A549 (cell line): ENCODE measurements around the gene DOK7. TPM values are rescaled to one million over a fixed set of nuclear protein-coding genes. Genes with fewer than 3 reads are reported as not detected.

ENCODE experiments used
- ATAC-seq, 2 experiments: fragments of 200-7000 bp in 1 of 2; fragments of >200 bp in 1 of 2; cut with Nextera tagmentation in 1 of 2; cut with Tn5 transposase in 1 of 2; 3 replicates each; pipeline versions ENCODE4 v1.8.0 to v1.9.1; 2018 to 2020; ENCODE audit warnings: mild to moderate bottlenecking in 1 of 2, moderate library complexity in 1 of 2
- CTCF ChIA-PET: fragments of 300-600 bp; sonication (Branson Sonifier 250); formaldehyde crosslinking; extraction: SDS; loops from one replicate; lab custom pipeline; 2021; ENCODE audit warnings: antibody characterized with exemption, inconsistent platforms; lab: Yijun Ruan, JAX
- POLR2A ChIA-PET: fragments of 350-600 bp; formaldehyde crosslinking; extraction: SDS; loops from one replicate; lab custom pipeline; 2021; ENCODE audit warnings: antibody characterized with exemption, inconsistent platforms; lab: Yijun Ruan, JAX
- DNase-seq, 2 experiments: peaks; one replicate each; pipeline versions ENCODE4 v3.0.0 to v3.0.0-alpha.2; 2011 to 2016; ENCODE audit warnings: low read depth in 1 of 2, low spot score in 1 of 2
- FAIRE-seq: peaks from 2 replicates; lab custom pipeline; 2011; peaks lifted over from hg19 to GRCh38; lab: Jason Lieb, UNC
- H3K27ac ChIP-seq, 2 experiments: fragments of >200 bp; sonication (Bioruptor Twin); formaldehyde crosslinking; 3 replicates each; pipeline ENCODE4 v1.5.1; 2016 to 2017
- H3K4me1 ChIP-seq: fragments of >200 bp; sonication (Bioruptor Twin); formaldehyde crosslinking; 3 replicates; pipeline ENCODE4 v1.6.1; 2016
- H3K4me2 ChIP-seq: fragments of >200 bp; sonication (Bioruptor Twin); formaldehyde crosslinking; 3 replicates; pipeline ENCODE4 v1.6.1; 2016
- H3K4me3 ChIP-seq: fragments of >200 bp; sonication (Bioruptor Twin); formaldehyde crosslinking; 3 replicates; pipeline ENCODE4 v1.5.1; 2016
- H3K9me3 ChIP-seq: fragments of >200 bp; sonication (Bioruptor Twin); formaldehyde crosslinking; 3 replicates; pipeline ENCODE4 v1.6.1; 2016
- CBX2 ChIP-seq: fragments of 200-600 bp; sonication (generic); IDR thresholded peaks from 2 replicates; pipeline ENCODE4 v1.6.1; 2016; ENCODE audit warnings: low read depth, mild to moderate bottlenecking, borderline replicate concordance
- CEBPB ChIP-seq, 2 experiments: fragments of >200 bp in 1 of 2; sonication (Bioruptor Twin) in 1 of 2; formaldehyde crosslinking in 1 of 2; IDR thresholded peaks; 2 replicates each; pipeline ENCODE4 v1.6.1; 2012 to 2016
- EHF ChIP-seq: fragments of 250-450 bp; sonication (Bioruptor Pico); IDR thresholded peaks from 2 replicates; pipeline ENCODE4 v1.5.0; 2020; ENCODE audit warnings: mild to moderate bottlenecking
- ESRRA ChIP-seq: fragments of 150-350 bp; IDR thresholded peaks from 2 replicates; pipeline ENCODE4 v1.6.1; 2014; ENCODE audit warnings: mild to moderate bottlenecking, low read length, borderline replicate concordance
- FOXS1 ChIP-seq: fragments of 250-450 bp; sonication (Bioruptor Pico); IDR thresholded peaks from 2 replicates; pipeline ENCODE4 v1.5.0; 2020; ENCODE audit warnings: mild to moderate bottlenecking, moderate library complexity
- HDAC2 ChIP-seq: fragments of 200-600 bp; sonication (generic); IDR thresholded peaks from 2 replicates; pipeline ENCODE4 v1.6.1; 2016
- HOXB5 ChIP-seq: fragments of 250-450 bp; sonication (Bioruptor Pico); IDR thresholded peaks from 2 replicates; pipeline ENCODE4 v1.5.0; 2020; ENCODE audit warnings: mild to moderate bottlenecking, moderate library complexity
- MYC ChIP-seq: IDR thresholded peaks from 2 replicates; pipeline ENCODE4 v1.6.1; 2012; ENCODE audit warnings: mild to moderate bottlenecking, inconsistent platforms, low read length, improper control_type of control experiment, borderline replicate concordance
- RAD21 ChIP-seq, 2 experiments: fragments of >200 bp in 1 of 2; sonication (Bioruptor Twin) in 1 of 2; formaldehyde crosslinking in 1 of 2; IDR thresholded peaks in 1 of 2; conservative IDR thresholded peaks in 1 of 2; 2 replicates in 1 of 2; 3 replicates in 1 of 2; pipeline ENCODE4 v1.6.1; 2012 to 2018; ENCODE audit warnings: inconsistent platforms in 1 of 2
- RARB ChIP-seq: fragments of 250-450 bp; sonication (Bioruptor Pico); IDR thresholded peaks from 2 replicates; pipeline ENCODE4 v1.8.0; 2021; ENCODE audit warnings: mild to moderate bottlenecking, moderate library complexity
- RCOR1 ChIP-seq: fragments of 150-350 bp; IDR thresholded peaks from 2 replicates; pipeline ENCODE4 v1.6.1; 2014; ENCODE audit warnings: antibody characterized with exemption, low read length, low read depth
- SMC3 ChIP-seq: fragments of >200 bp; sonication (Bioruptor Twin); formaldehyde crosslinking; IDR thresholded peaks from 3 replicates; pipeline ENCODE4 v1.6.1; 2018; ENCODE audit warnings: inconsistent platforms
- SREBF2 ChIP-seq: fragments of 450-650 bp; IDR thresholded peaks from 2 replicates; pipeline ENCODE4 v1.6.1; 2014; ENCODE audit warnings: mild to moderate bottlenecking, moderate library complexity
- TFCP2L1 ChIP-seq: fragments of 250-450 bp; sonication (Bioruptor Pico); IDR thresholded peaks from 2 replicates; pipeline ENCODE4 v1.5.0; 2021; ENCODE audit warnings: mild to moderate bottlenecking
- TP53 ChIP-seq: fragments of 250-450 bp; sonication (Bioruptor Pico); IDR thresholded peaks from 2 replicates; pipeline ENCODE4 v1.5.0; 2021; ENCODE audit warnings: mild to moderate bottlenecking, moderate library complexity
- ZNF302 ChIP-seq: fragments of 250-450 bp; sonication (Bioruptor Pico); IDR thresholded peaks from 2 replicates; pipeline ENCODE4 v1.9.0; 2021; ENCODE audit warnings: inconsistent platforms, mild to moderate bottlenecking, moderate library complexity
- WGBS: methylation state at CpG from one replicate; pipeline ENCODE4 v1.1.6; 2017; ENCODE audit errors: missing lambda C conversion rate; 5-methylcytosine and 5-hydroxymethylcytosine counted together
- polyA minus RNA-seq: library from RNA; depleted of rRNA, polyadenylated mRNA; stranded (reverse); fragments of >200 nt; gene quantifications from 2 replicates; pipeline ENCODE4 v1.2.3, GENCODE V29; 2011; rRNA and poly(A)+ RNA removed
- polyA plus RNA-seq, 4 experiments: library from polyadenylated mRNA; depleted of rRNA in 3 of 4; stranded (reverse); fragments of >200 nt; fragmentation: RNase III in 1 of 4; extraction: RNeasy Plus Mini Kit Qiagen cat#74134 plus additional on column Dnase treatment in 1 of 4; gene quantifications; 2 replicates in 3 of 4; 3 replicates in 1 of 4; pipeline ENCODE4 v1.2.3, GENCODE V29; 2011 to 2017
- TF ChIP-seq, protein P1 (sequence below): fragments of >200 bp; sonication (Bioruptor Twin); formaldehyde crosslinking; IDR thresholded peaks from 3 replicates; pipeline ENCODE4 v1.6.1; 2016
- TF ChIP-seq, protein P2 (sequence below): fragments of >200 bp; sonication (Bioruptor Twin); formaldehyde crosslinking; IDR thresholded peaks from 2 replicates; pipeline ENCODE4 v1.6.1; 2016
- TF ChIP-seq, protein P3 (sequence below): IDR thresholded peaks from 2 replicates; pipeline ENCODE4 v1.6.1; 2012
- TF ChIP-seq, protein P4 (sequence below): IDR thresholded peaks from 2 replicates; pipeline ENCODE4 v1.6.1; 2012; ENCODE audit warnings: low read depth, borderline replicate concordance

DOK7 gene, protein sequence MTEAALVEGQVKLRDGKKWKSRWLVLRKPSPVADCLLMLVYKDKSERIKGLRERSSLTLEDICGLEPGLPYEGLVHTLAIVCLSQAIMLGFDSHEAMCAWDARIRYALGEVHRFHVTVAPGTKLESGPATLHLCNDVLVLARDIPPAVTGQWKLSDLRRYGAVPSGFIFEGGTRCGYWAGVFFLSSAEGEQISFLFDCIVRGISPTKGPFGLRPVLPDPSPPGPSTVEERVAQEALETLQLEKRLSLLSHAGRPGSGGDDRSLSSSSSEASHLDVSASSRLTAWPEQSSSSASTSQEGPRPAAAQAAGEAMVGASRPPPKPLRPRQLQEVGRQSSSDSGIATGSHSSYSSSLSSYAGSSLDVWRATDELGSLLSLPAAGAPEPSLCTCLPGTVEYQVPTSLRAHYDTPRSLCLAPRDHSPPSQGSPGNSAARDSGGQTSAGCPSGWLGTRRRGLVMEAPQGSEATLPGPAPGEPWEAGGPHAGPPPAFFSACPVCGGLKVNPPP
- polyA plus RNA-seq (2011; rRNA removed) (0.12 and 0.17 TPM in 2 replicates), polyA plus RNA-seq (2017; fragmentation: RNase III; extraction: RNeasy Plus Mini Kit Qiagen cat#74134 plus additional on column Dnase treatment) (0.15 to 0.21 TPM (median 0.21 TPM) in 3 replicates), polyA minus RNA-seq (0.10 and 0.17 TPM in 2 replicates)
- polyA plus RNA-seq (2012; cell fraction: cytosol; rRNA removed): 0.09 and 0.13 TPM in 2 replicates
- 0.29 and 0.36 TPM in 2 replicates for polyA plus RNA-seq (2012; cell fraction: nucleus; rRNA removed)

DNA sequence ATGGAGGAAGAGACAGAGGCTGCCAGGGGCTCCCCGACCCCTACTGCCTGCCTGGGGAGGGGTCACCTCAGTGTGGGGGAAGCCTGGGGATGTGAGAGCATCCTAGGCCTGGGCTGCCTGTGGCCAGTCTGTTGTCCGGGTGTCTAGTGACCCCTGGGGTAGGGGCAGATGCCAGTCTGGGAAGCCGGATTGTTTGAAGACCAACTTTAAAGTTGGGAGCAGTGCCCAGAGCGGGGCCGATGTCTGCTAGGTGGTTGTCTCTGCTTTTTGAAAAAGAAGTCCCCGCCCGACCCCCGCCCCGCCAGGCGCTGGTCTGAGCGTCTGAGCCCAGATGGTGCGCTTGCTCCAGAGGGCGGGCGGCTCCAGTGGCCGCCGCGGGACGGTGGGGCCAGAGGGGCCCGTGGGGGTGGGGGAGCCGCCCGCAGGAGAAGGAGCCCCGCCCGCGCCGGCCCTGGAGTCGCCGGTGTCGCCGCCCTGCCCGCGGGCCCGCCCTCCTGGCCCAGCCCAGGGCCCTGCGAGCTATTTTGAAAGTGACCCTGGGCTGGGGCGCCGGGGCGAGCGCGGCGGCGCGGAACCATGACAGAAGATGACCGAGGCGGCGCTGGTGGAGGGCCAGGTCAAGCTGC, at the start of gene DOK7:
TSS of gene DOK7 (plus strand) at position 517 of the 626 bp plus-strand sequence. CDS start at position 587, 70 bp downstream.
- ATAC-seq (peak in 1 of 2 experiments; percentile 15; a peak in 1 of 6 replicates), FAIRE-seq (no peak), DNase-seq (no peak)
- peak within 1 kb of the TSS; percentile 21 to 76; a peak in 3 of 6 replicates for H3K27ac ChIP-seq
- no peaks in the 10 kb centered on the region for H3K9me3 ChIP-seq
- ChIA-PET CTCF (interaction anchor here (2.0 kb wide), 1 partner anchor 17 kb away, joined by 9 read pairs; no protein-coding TSS in a partner anchor), POLR2A (no interaction called here)
- TF ChIP-seq, protein P1, sequence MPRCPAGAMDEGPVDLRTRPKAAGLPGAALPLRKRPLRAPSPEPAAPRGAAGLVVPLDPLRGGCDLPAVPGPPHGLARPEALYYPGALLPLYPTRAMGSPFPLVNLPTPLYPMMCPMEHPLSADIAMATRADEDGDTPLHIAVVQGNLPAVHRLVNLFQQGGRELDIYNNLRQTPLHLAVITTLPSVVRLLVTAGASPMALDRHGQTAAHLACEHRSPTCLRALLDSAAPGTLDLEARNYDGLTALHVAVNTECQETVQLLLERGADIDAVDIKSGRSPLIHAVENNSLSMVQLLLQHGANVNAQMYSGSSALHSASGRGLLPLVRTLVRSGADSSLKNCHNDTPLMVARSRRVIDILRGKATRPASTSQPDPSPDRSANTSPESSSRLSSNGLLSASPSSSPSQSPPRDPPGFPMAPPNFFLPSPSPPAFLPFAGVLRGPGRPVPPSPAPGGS: no peak
- TF ChIP-seq EHF (CRISPR knock-in tag) (no peak), RAD21 (conservative IDR thresholded peaks at IDR 0.05 in 1 of 2, IDR thresholded peaks at IDR 0.05 in 1 of 2) (no peak), CBX2 (no peak), TP53 (CRISPR knock-in tag) (no peak), SREBF2 (no peak), ESRRA (no peak), SMC3 (no peak)
- peak within 1 kb of the TSS; percentile 77 for H3K4me2 ChIP-seq
- H3K4me1 ChIP-seq: no peaks in the 10 kb centered on the region
- 73% methylated on average over 2 of the region's 44 CpGs for WGBS
- H3K4me3 ChIP-seq: peak within 1 kb of the TSS; percentile 36

DNA sequence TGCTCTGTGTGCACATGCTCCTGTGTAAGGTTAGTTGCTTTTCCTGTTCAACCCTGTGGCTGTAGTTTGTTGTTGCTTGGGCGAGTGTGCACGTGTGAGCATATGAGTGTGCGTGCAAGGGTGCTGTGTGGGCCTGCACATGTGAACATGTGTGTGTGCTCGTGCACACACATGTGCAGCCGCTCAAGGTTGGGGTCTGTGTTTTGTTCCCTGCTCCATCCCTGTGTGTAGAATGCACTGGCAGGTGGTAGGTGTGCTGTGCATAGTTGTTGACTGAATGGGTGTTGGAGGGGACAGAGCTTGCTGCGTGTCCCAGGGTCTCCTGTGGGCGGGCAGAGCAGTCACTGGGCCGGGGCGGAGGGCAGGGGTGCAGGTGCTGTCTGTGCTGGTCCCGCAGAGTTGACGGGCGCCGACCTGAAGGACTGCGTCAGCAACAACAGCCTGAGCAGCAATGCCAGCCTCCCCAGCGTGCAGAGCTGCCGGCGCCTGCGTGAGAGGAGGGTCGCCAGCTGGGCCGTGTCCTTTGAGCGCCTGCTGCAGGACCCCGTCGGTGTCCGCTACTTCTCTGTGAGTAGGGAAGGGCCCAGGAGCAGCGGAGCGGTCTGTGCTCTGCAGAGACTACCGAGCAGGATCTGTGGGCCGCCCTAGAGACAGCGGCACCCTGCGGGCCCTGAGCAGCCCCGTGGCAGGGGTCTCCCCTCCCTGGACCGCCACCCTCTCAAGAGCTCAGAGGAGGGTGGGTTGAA, 49.3 kb upstream of the DOK7 start:
- TF ChIP-seq, protein P2, sequence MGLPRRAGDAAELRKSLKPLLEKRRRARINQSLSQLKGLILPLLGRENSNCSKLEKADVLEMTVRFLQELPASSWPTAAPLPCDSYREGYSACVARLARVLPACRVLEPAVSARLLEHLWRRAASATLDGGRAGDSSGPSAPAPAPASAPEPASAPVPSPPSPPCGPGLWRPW: no peak
- TF ChIP-seq, all 56 proteins: peak for 0
- no peak for ATAC-seq

DNA sequence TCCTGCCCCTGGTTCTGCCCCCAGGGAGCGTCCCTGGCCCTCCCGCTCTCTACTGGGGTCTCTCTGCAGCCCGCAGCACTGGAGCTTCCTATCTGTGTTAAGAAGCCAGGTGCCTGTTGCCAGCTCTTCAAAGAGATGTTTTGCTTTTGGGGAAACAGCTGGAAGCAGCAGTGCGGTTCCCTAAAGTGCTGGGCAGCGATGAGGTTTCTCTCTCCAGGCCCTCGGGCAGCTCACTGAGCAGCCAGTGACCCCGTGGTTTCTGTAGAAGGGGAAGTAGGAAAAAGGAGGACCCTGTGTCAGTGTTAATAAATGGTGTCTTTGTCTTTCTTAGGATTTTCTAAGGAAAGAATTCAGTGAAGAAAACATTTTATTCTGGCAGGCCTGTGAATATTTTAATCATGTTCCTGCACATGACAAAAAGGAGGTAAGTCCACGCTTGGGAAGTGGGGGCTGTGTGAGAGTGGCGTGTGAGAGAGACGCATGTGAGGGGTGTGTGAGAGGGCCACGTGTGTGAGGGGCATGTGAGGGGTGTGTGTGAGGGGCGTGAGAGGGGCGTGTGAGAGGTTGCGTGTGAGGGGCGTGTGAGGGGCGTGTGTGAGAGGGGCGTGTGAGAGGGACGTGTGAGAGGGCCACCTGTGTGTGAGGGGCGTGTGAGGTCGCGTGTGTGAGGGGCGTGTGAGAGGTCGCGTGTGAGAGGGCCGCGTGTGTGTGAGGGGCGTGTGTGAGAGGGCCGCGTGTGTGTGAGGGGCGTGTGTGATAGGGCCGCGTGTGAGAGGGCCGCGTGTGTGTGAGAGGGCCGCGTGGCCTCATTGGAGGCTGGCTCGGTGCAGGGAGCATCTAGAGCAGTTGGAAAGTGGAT, 48.5 kb upstream of the DOK7 start:
- Histone ChIP-seq H3K4me2 (no peak overlapping the region), H3K4me1 (no peaks in the 10 kb centered on the region), H3K9me3 (no peaks in the 10 kb centered on the region), H3K4me3 (no peak overlapping the region)
- no peak for DNase-seq
- POLR2A ChIA-PET: no interaction called here
- TF ChIP-seq ZNF302 (CRISPR knock-in tag) (no peak), ESRRA (no peak), HOXB5 (CRISPR knock-in tag) (no peak), FOXS1 (no peak), MYC (no peak), RCOR1 (no peak), HDAC2 (no peak), CEBPB (IDR thresholded peaks at IDR 0.05) (no peak), RARB (CRISPR knock-in tag) (no peak), TFCP2L1 (CRISPR knock-in tag) (no peak)
- TF ChIP-seq, protein P3, sequence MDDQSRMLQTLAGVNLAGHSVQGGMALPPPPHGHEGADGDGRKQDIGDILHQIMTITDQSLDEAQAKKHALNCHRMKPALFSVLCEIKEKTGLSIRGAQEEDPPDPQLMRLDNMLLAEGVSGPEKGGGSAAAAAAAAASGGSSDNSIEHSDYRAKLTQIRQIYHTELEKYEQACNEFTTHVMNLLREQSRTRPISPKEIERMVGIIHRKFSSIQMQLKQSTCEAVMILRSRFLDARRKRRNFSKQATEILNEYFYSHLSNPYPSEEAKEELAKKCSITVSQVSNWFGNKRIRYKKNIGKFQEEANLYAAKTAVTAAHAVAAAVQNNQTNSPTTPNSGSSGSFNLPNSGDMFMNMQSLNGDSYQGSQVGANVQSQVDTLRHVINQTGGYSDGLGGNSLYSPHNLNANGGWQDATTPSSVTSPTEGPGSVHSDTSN: no peak
- TF ChIP-seq, protein P4, sequence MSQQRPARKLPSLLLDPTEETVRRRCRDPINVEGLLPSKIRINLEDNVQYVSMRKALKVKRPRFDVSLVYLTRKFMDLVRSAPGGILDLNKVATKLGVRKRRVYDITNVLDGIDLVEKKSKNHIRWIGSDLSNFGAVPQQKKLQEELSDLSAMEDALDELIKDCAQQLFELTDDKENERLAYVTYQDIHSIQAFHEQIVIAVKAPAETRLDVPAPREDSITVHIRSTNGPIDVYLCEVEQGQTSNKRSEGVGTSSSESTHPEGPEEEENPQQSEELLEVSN: no peak
- TF ChIP-seq, protein P1: no peak
- TF ChIP-seq, all 56 proteins: peak for 0
- CTCF ChIA-PET: interaction anchor here (0.5 to 0.8 kb wide), 2 partner anchors 66 to 68 kb away, joined by 3 to 4 read pairs; no protein-coding TSS in a partner anchor
- ATAC-seq: no peak
- WGBS: 87% methylated on average over 35 of the region's 37 CpGs
- H3K27ac ChIP-seq: no peak overlapping the region
- no peak for FAIRE-seq

More for the DNA sequence above, 49.3 kb upstream of the DOK7 start:
- H3K4me1 ChIP-seq: no peaks in the 10 kb centered on the region
- ChIA-PET POLR2A (no interaction called here), CTCF (interaction anchor here (0.5 to 0.8 kb wide), 3 partner anchors 42 to 68 kb away, joined by 3 to 4 read pairs (median 3); no protein-coding TSS in a partner anchor)
- no peak overlapping the region for H3K4me2 ChIP-seq
- H3K27ac ChIP-seq: no peak overlapping the region
- no peaks in the 10 kb centered on the region for H3K9me3 ChIP-seq
- no peak overlapping the region for H3K4me3 ChIP-seq
- FAIRE-seq (no peak), DNase-seq (no peak)
- 85% methylated on average over 14 of the region's 32 CpGs for WGBS
